Suprapubic skin (tissue), 4 donors: ENCODE measurements around the gene TNIK.

Source experiments
- CTCF ChIP-seq, 2 donors: fragments of 200-600 bp in 1 of 2; fragments of 450-650 bp in 1 of 2; sonication (generic) in 1 of 2; IDR thresholded peaks; one replicate each; pipeline ENCODE4 v1.5.1; 2016 to 2019; ENCODE audit warnings: antibody characterized with exemption in 2 of 2, mild to moderate bottlenecking in 1 of 2, moderate library complexity in 1 of 2
- EP300 ChIP-seq: sonication (generic); formaldehyde crosslinking; IDR thresholded peaks from one replicate; pipeline ENCODE4 v1.6.1; 2017; ENCODE audit warnings: antibody characterized with exemption
- POLR2AphosphoS5 ChIP-seq, 3 donors: sonication (generic); formaldehyde crosslinking; IDR thresholded peaks; one replicate each; pipeline ENCODE4 v1.6.1; 2017; ENCODE audit warnings: antibody characterized with exemption in 3 of 3

GRCh38 chr3:171249245-171249644 is 211.0 kb downstream of the TNIK start:
- TF ChIP-seq EP300 (no peak), CTCF (IDR thresholded peaks at IDR 0.05) (no peak), POLR2AphosphoS5 (IDR thresholded peaks at IDR 0.05) (no peak)
